Progenitor cell of endocrine pancreas (in vitro differentiated cells): ENCODE measurements around the gene ZFYVE19. TPM values are rescaled to one million over a fixed set of nuclear protein-coding genes. Genes with fewer than 3 reads are reported as not detected.

ENCODE experiments used
- DNase-seq: peaks from one replicate; pipeline ENCODE4 v3.0.0; 2021; ENCODE audit warnings: low spot score; ENCODE audit not compliant: unreplicated experiment
- H3K27ac Mint-ChIP-seq: 2 replicates; pipeline ENCODE4 v1.8.0; 2021; ENCODE audit warnings: mild to moderate bottlenecking, moderate library complexity, mixed read lengths
- H3K27me3 Mint-ChIP-seq: 2 replicates; pipeline ENCODE4 v1.8.0; 2021; ENCODE audit warnings: mixed read lengths
- H3K36me3 Mint-ChIP-seq: 2 replicates; pipeline ENCODE4 v1.8.0; 2022; ENCODE audit warnings: mixed read lengths; ENCODE audit not compliant: insufficient read depth
- H3K4me1 Mint-ChIP-seq: 2 replicates; pipeline ENCODE4 v1.8.0; 2021; ENCODE audit warnings: low read depth, mixed read lengths
- H3K4me3 Mint-ChIP-seq: 2 replicates; pipeline ENCODE4 v1.8.0; 2021; ENCODE audit warnings: low read depth, mild to moderate bottlenecking, moderate library complexity, mixed read lengths
- H3K9me3 Mint-ChIP-seq: 2 replicates; pipeline ENCODE4 v1.8.0; 2021; ENCODE audit warnings: low read depth, mixed read lengths
- CTCF ChIP-seq: fragments of 200-600 bp; sonication (generic); IDR thresholded peaks from one replicate; pipeline ENCODE4 v1.5.0; 2021; ENCODE audit warnings: antibody characterized with exemption, mild to moderate bottlenecking; ENCODE audit not compliant: unreplicated experiment
- total RNA-seq: library from RNA; stranded (reverse); gene quantifications from 2 replicates; pipeline ENCODE4 v1.2.1, GENCODE V29; 2021

Gene ZFYVE19
- total RNA-seq, 1 donor from 2014 or later: 25.2 TPM

GRCh38 chr15:40819048-40819447, 12.2 kb downstream of the ZFYVE19 start:
- Mint-ChIP-seq H3K36me3 (peaks cover 6% of the 10 kb centered on the region), H3K9me3 (no peaks in the 10 kb centered on the region)
- TF ChIP-seq CTCF: no peak

DNA sequence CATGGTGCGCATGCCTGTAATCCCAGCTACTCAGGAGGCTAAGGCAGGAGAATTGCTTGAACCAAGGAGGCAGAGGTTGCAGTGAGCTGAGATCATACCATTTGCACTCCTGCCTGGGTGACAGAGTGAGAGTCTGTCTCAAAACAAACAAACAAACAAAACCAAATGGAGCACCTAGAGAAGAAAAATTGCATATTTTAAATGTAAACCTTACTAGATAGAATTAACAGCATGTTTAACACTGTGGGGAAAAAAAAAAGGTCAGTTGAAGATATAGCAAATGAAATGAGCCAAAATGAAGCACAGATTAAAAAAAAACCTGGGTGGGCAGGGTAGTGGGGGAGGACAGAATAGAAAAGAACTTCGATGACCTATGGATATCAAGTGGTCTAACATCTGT, 14.3 kb downstream of the ZFYVE19 start:
- no peaks in the 10 kb centered on the region for H3K9me3 Mint-ChIP-seq
- peaks cover 6% of the 10 kb centered on the region for H3K4me1 Mint-ChIP-seq
- no peaks in the 10 kb centered on the region for H3K36me3 Mint-ChIP-seq
- no peak for DNase-seq
- TF ChIP-seq CTCF: no peak
- no peak overlapping the region for H3K27ac Mint-ChIP-seq
- H3K4me3 Mint-ChIP-seq: no peak overlapping the region
- H3K27me3 Mint-ChIP-seq: no peaks in the 10 kb centered on the region

More at GRCh38 chr15:40819048-40819447, 12.2 kb downstream of the ZFYVE19 start:
- Mint-ChIP-seq H3K4me1 (peaks cover 2% of the 10 kb centered on the region), H3K27me3 (no peaks in the 10 kb centered on the region), H3K4me3 (no peak overlapping the region), H3K27ac (no peak overlapping the region)
- DNase-seq: no peak

DNA sequence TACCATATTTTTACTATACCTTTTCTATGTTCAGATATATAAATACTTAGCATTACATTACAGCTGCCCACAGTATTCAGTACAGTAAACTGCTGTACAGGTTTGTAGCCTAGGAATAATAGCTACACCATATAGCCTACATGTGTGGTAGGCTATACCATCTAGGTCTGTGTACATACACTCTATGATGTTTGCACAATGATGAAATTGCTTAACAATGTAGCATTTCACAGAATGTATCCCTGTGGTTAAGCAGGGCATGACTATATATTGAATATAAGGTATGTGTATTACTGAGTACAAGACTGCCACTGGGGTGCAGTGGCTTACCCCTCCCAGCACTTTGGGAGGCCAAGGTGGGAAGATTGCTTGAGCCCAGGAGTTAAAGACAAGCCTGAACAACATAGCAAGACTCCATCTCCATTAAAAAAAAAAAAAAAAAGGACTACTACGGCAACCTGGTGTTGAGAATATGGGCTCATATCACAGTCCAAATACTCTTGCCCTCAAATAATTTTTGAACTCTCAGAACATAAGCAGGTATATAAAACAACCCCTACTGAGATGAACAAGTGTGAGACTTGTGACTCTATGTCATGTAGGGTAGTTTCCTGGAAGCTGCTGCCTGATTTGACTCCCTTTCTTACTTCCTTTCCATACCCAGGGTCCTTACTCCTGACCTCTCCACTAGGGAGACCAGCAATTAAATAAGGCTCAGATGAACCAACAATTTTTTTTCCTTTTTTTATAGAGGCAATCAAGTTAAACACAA, 16.9 kb downstream of the ZFYVE19 start:
- H3K27me3 Mint-ChIP-seq: no peaks in the 10 kb centered on the region
- H3K27ac Mint-ChIP-seq: no peak overlapping the region
- no peak for DNase-seq
- TF ChIP-seq CTCF: no peak
- no peaks in the 10 kb centered on the region for H3K36me3 Mint-ChIP-seq
- H3K4me3 Mint-ChIP-seq: no peak overlapping the region
- H3K9me3 Mint-ChIP-seq: no peaks in the 10 kb centered on the region
- H3K4me1 Mint-ChIP-seq: peaks cover 8% of the 10 kb centered on the region

DNA sequence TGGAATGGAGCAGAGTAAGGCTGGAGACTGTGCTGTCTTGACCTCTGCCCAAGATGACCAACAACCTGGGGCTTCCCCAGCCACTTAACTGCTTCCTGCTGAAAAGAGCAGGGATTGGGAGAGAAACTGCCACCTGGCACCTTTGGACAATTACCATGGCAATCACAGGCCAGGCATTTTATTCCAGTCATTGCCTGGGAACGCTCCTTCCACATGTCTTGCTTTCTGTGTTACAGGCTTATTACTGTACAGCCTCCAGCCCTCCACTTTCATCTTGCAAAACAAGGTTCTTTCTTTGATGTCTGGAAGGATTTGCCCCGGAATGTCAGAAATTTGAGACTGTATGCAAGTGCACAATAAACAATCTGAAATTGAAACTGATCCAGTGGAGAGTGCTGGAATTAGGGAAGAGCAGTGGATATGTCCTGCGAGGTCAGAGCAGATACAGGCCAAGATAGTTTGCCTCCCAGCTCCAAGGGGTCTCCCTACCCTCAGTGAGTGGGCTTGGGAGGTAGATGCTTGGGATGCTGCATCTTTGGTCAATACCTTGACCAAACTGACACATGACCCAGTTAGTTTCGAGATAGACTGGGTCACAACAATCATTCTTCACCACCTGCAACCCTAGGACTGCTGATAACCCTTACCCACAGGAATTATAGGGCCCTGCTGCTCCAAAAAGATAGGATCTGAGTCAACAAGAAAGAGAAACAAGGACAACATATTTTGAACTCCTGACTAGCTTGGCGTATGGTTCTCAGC, 19.0 kb downstream of the ZFYVE19 start:
- DNase-seq: no peak
- Mint-ChIP-seq H3K9me3 (no peaks in the 10 kb centered on the region), H3K4me1 (peaks cover 11% of the 10 kb centered on the region), H3K27me3 (no peaks in the 10 kb centered on the region), H3K36me3 (no peaks in the 10 kb centered on the region), H3K4me3 (no peak overlapping the region), H3K27ac (no peak overlapping the region)
- no peak for TF ChIP-seq CTCF

- DNase-seq: no peak
- peaks cover under 1% of the 10 kb centered on the region for H3K36me3 Mint-ChIP-seq
- no peak overlapping the region for H3K4me3 Mint-ChIP-seq
- peaks cover 11% of the 10 kb centered on the region for H3K4me1 Mint-ChIP-seq
- no peaks in the 10 kb centered on the region for H3K9me3 Mint-ChIP-seq
- H3K27me3 Mint-ChIP-seq: no peaks in the 10 kb centered on the region
- no peak overlapping the region for H3K27ac Mint-ChIP-seq
- TF ChIP-seq CTCF: no peak
Measured at GRCh38 chr15:40826423-40827075, 19.7 kb downstream of the ZFYVE19 start.
